ENCODE measurements around the gene RNF186. TPM values are rescaled to one million over a fixed set of nuclear protein-coding genes. Genes with fewer than 3 reads are reported as not detected.

RNF186 gene
- total RNA-seq, 1 experiment from 2014 or later = not detected

- H3K4me3 Mint-ChIP-seq = no peak overlapping the region
- POLR2A ChIA-PET = no interaction called here
- TF ChIP-seq RORB (CRISPR knock-in tag; IDR thresholded peaks at IDR 0.05) = no peak
- TF ChIP-seq, protein P1, sequence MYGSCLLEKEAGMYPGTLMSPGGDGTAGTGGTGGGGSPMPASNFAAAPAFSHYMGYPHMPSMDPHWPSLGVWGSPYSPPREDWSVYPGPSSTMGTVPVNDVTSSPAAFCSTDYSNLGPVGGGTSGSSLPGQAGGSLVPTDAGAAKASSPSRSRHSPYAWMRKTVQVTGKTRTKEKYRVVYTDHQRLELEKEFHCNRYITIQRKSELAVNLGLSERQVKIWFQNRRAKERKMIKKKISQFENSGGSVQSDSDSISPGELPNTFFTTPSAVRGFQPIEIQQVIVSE (CRISPR knock-in tag; IDR thresholded peaks at IDR 0.05; ENCODE audit: borderline replicate concordance) = no peak
- no peak for TF ChIP-seq AFF4 (CRISPR knock-in tag; IDR thresholded peaks at IDR 0.05; ENCODE audit: borderline replicate concordance)
- TF ChIP-seq, protein P2, sequence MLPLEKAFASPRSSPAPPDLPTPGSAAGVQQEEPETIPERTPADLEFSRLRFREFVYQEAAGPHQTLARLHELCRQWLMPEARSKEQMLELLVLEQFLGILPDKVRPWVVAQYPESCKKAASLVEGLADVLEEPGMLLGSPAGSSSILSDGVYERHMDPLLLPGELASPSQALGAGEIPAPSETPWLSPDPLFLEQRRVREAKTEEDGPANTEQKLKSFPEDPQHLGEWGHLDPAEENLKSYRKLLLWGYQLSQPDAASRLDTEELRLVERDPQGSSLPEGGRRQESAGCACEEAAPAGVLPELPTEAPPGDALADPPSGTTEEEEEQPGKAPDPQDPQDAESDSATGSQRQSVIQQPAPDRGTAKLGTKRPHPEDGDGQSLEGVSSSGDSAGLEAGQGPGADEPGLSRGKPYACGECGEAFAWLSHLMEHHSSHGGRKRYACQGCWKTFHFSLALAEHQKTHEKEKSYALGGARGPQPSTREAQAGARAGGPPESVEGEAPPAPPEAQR (CRISPR knock-in tag; IDR thresholded peaks at IDR 0.05) = no peak
- no peak for TF ChIP-seq ARID4B (CRISPR knock-in tag; IDR thresholded peaks at IDR 0.05; ENCODE audit: borderline replicate concordance)
- no peak for TF ChIP-seq IRF2 (CRISPR knock-in tag; IDR thresholded peaks at IDR 0.05; ENCODE audit: borderline replicate concordance, low read depth)
- no peak for TF ChIP-seq MLX (CRISPR knock-in tag; IDR thresholded peaks at IDR 0.05)
- TF ChIP-seq JAZF1 (CRISPR knock-in tag; IDR thresholded peaks at IDR 0.05) = no peak
- TF ChIP-seq, protein P3, sequence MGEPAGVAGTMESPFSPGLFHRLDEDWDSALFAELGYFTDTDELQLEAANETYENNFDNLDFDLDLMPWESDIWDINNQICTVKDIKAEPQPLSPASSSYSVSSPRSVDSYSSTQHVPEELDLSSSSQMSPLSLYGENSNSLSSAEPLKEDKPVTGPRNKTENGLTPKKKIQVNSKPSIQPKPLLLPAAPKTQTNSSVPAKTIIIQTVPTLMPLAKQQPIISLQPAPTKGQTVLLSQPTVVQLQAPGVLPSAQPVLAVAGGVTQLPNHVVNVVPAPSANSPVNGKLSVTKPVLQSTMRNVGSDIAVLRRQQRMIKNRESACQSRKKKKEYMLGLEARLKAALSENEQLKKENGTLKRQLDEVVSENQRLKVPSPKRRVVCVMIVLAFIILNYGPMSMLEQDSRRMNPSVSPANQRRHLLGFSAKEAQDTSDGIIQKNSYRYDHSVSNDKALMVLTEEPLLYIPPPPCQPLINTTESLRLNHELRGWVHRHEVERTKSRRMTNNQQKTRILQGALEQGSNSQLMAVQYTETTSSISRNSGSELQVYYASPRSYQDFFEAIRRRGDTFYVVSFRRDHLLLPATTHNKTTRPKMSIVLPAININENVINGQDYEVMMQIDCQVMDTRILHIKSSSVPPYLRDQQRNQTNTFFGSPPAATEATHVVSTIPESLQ (CRISPR knock-in tag; IDR thresholded peaks at IDR 0.05) = no peak
- TF ChIP-seq USF2 (CRISPR knock-in tag; IDR thresholded peaks at IDR 0.05) = no peak
- no peak for TF ChIP-seq HMGXB4 (CRISPR knock-in tag; IDR thresholded peaks at IDR 0.05)
- TF ChIP-seq ZNF138 (CRISPR knock-in tag; conservative IDR thresholded peaks at IDR 0.05) = no peak
- TF ChIP-seq ETV6 (CRISPR knock-in tag; IDR thresholded peaks at IDR 0.05) = no peak
- TF ChIP-seq MXD4 (CRISPR knock-in tag; IDR thresholded peaks at IDR 0.05; ENCODE audit: borderline replicate concordance) = no peak
- no peak for TF ChIP-seq PRDM15 (CRISPR knock-in tag; IDR thresholded peaks at IDR 0.05)
- peaks cover 5% of the 10 kb centered on the region for H3K36me3 Mint-ChIP-seq
- H3K27me3 Mint-ChIP-seq (ENCODE audit: low read depth) = peaks cover 30% of the 10 kb centered on the region
- CTCF ChIA-PET = interaction anchor here (1.6 kb wide), 1 partner anchor 21 kb away, joined by 9 read pairs; the partner anchor contains the start of gene OTUD3
- no peak for DNase-seq (ENCODE audit: low spot score)
- H3K4me1 Mint-ChIP-seq = no peaks in the 10 kb centered on the region
- no peak overlapping the region for H3K27ac Mint-ChIP-seq
- H3K9me3 Mint-ChIP-seq = peaks cover 14% of the 10 kb centered on the region
- no peak for ATAC-seq
Observed at GRCh38 chr1:19861034-19861433, 46.0 kb upstream of the RNF186 start.

Measured in WTC11 (cell line).